NK-92 (cell line): Measurements from ENCODE around the gene WDTC1.
"Not testable (repeated sequence)": the region's sequence is repeated elsewhere in the genome, so short reads cannot be mapped to it uniquely, and the experiment has no call there.

Experiments
- DNase-seq: peaks from one replicate; lab custom pipeline; 2025; ENCODE audit not compliant: unreplicated experiment; lab: John Stamatoyannopoulos, UW

Gene WDTC1

GRCh38 chr1:27243665-27244064 is 9.2 kb downstream of the WDTC1 start:
- DNase-seq, result not testable (repeated sequence)

DNA sequence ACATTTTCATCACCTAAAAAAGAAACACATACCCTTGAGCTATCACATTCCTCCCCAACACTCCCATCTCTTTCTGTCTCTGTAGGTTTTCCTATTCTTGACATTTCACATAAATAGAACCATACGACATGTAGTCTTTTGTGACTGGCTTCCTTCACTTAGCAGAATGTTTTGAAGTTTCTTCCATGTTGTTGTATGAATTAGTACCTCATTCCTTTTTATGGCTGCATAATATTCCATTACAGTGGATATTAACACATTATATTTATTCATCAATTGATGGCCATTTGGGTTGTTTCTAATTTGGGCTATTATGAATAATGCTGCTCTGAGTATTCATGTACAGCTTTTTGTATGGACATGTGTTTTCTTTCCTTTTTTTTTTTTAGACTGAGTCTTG is 11.8 kb downstream of the WDTC1 start:
- DNase-seq, result no peak

DNA sequence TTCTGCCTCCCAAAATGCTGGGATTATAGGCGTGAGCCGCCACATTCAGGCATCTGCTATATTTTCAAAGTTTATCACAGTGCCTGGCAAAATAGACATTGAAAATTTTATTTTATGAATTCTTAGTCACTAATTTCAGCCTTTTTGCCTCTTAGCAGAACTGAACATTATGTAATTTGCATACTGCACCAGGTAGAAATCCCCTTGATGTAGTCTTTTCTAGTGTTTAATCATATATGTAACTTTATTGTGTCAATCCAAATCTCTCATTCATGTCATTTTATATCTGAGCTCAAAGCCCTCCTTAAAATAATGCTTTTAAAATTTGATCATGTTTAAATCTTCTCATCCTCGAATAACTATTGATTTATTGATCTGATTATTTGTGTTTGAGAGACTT is 19.2 kb downstream of the WDTC1 start:
- no peak for DNase-seq

- DNase-seq, result no peak
Observed at GRCh38 chr1:27255136-27255535, 20.7 kb downstream of the WDTC1 start.

- no peak for DNase-seq
Observed at GRCh38 chr1:27257155-27257554, 22.7 kb downstream of the WDTC1 start.

- no peak for DNase-seq
Observed at GRCh38 chr1:27258598-27258997, 24.2 kb downstream of the WDTC1 start.

GRCh38 chr1:27267153-27267552 is 32.7 kb downstream of the WDTC1 start:
- no peak for DNase-seq

GRCh38 chr1:27269276-27269675 is 34.8 kb downstream of the WDTC1 start:
- DNase-seq, result no peak

DNA sequence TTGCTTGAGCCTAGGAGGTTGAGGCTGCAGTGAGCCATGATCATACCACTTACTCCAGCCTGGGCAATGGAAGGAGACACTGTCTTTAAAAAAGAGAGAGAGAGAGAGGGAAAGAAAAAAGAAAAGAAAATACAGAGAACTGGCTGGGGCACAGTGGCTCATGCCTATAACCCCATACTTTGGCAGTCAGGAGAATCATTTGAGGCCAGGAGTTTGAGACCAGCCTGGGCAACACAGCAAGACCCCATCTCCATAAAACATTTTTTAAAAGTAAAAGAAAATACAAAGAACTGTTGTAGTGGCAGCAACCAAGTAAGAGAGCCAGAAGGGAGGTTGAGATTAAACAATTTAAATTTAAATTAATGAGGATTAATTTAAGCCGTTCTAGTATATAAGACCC is 39.8 kb downstream of the WDTC1 start:
- no peak for DNase-seq

- DNase-seq, result no peak
Observed at GRCh38 chr1:27275696-27276095, 41.3 kb downstream of the WDTC1 start.

DNA sequence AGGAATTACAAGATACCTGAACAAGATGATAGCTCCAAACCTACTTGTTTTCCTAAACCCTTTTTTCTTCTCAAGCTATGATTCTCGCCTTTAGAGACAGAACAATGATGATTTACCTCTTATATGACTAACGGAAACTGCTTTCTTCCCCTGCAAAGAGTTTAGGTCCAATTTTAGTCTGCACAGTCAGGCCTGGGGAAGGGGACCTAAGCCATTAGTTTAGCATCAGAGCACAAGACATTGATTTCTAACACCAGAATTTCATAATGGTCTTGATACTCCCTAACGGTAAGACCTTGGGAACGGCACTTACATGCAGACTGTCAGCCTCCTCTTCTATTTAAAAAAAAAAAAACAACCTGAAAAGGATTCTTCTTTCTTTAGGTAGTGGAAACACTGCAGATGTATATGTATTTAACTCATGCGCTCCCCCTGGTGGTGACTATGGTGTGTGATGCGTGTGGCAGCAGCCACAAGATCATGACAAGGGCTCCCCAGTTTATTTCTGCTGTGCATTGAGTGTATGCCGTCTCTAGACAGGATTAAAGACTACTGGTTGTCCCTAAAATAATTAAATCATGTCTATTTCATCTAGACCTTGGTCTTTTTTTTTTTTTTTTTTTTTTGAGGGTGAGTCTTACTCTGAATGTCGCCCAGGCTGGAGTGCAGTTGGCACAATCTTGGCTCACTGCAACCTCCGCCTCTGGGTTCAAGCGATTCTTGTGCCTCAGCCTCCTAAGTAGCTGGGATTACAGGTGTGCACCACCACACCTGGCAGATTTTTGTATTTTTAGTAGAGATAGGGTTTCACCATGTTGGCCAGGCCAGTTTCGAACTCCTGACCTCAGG is 50.2 kb downstream of the WDTC1 start:
- peak; percentile 14 for DNase-seq

- no peak for DNase-seq
Observed at GRCh38 chr1:27285274-27285660, 50.8 kb downstream of the WDTC1 start.

GRCh38 chr1:27285821-27286220 is 51.4 kb downstream of the WDTC1 start:
- not testable (repeated sequence) for DNase-seq

DNA sequence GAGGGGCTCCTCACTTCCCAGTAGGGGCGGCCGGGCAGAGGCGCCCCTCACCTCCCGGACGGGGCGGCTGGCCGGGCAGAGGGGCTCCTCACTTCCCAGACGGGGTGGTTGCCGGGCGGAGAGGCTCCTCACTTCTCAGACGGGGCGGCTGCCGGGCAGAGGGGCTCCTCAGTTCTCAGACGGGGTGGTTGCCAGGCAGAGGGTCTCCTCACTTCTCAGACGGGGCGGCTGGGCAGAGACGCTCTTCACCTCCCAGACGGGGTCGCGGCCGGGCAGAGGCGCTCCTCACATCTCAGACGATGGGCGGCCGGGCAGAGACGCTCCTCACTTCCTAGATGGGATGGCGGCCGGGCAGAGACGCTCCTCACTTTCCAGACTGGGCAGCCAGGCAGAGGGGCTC is 54.7 kb downstream of the WDTC1 start:
- DNase-seq, result not testable (repeated sequence)

DNA sequence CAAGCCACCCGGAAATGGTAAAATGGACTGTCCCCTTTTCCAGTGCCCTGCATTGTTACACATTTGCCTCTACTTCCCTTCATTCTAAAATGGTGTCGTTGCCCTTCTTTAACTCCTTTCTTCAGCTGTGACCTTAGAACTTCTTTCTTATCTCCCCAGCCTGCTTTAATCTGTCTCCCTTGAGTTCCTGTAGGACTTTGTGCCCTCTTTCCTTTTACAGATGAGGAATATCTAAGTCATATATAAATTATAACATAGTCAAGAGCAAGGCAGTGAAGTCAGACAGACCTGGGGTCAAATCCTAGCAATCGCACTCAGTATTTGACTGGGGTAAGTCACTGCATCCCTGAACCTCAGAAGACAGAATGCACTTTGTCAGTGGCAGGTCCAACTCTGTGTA is 56.1 kb downstream of the WDTC1 start:
- DNase-seq, result no peak

DNA sequence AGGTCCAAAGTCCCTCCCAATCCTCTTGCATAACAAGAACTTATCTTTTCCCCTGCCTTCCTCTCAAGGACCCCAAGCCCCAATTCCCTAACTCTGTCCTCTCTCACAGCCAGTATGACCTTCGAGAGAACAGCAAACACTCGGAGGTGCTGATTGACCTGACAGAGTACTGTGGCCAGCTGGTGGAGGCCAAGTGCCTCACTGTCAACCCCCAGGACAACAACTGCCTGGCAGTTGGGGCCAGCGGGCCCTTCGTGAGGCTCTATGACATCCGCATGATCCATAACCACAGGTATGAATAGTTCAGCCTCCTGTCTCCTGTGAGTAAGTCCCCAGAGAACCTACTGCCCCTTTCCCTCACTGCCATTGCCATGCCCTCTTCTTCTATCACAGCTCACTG is 57.7 kb downstream of the WDTC1 start:
- no peak for DNase-seq

DNA sequence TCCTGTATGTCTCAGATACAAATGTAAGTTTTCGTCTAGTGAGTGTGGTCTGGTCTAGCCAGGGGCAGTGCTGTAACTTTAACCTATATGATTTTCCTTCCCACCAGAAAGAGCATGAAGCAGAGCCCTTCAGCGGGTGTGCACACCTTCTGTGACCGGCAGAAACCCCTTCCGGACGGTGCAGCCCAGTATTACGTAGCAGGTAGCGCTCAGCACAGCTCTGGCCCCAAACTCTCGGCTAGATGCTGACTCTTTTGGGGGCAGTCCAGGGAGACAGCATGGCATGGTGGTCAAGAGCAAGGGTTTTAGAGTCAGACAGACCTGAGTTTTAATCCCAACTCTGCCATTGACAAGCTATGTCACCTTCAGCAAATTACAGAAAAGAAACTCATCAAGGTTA is 59.5 kb downstream of the WDTC1 start:
- no peak for DNase-seq

DNA sequence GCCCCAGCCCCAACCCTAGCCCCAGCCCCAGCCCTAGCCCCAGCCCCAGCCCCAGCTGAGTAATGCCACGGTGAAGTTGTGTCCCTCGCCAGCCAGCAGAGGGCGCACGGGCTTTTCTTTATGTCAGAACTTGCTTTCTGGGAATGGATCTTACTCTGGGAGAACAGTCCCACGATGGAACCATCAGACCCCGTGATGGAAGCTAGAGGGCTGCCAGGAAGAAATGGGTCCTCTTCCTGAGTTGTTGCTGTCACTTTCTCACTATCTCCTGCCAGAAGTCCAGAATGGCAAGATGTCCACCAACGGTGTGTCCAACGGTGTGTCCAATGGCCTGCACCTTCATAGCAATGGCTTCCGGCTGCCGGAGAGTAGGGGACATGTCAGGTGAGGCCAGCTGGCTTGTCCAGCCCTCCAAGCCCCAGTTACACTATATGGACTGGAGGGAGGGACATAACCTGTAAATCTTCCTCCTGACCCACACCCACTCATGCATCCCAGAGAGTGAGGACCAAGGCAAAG is 62.4 kb downstream of the WDTC1 start:
- no peak for DNase-seq

GRCh38 chr1:27297903-27298302 is 63.5 kb downstream of the WDTC1 start:
- no peak for DNase-seq

DNA sequence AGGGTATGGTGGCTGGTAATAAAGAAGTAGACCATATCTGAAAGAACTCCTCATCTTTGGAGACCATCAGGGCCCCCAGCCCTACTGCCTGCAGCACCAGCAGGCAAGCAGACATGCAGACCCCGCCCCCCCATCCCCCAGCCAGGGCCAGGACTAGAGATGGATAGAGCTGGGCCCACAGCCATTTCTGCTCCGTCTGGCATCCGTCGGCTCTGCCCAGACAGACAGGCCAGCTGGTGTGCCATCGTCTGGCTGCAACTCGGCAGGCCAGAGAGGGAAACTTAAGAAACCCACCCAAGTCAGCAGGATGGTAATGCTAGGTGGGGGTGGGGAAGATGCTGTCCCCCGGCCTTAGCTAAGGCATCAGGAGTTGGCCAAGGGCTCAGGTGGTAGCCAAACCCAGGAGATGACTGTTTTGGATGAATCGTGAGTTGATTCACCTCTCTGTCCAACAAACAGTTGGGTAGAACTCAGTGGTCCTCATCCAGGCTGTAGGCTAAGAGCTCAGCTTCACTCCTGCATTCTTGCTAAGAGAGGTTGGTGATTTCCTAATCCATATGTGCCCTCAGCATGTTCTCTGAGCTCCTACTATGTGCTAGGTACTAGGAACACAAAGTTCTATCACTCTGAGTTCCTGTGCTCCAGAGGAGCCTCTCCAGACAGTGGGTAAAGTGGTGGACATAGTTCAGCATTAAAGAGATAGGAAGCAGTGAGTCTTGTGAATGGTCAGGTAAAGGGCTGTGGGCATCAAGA is 64.4 kb downstream of the WDTC1 start:
- DNase-seq, result no peak

DNA sequence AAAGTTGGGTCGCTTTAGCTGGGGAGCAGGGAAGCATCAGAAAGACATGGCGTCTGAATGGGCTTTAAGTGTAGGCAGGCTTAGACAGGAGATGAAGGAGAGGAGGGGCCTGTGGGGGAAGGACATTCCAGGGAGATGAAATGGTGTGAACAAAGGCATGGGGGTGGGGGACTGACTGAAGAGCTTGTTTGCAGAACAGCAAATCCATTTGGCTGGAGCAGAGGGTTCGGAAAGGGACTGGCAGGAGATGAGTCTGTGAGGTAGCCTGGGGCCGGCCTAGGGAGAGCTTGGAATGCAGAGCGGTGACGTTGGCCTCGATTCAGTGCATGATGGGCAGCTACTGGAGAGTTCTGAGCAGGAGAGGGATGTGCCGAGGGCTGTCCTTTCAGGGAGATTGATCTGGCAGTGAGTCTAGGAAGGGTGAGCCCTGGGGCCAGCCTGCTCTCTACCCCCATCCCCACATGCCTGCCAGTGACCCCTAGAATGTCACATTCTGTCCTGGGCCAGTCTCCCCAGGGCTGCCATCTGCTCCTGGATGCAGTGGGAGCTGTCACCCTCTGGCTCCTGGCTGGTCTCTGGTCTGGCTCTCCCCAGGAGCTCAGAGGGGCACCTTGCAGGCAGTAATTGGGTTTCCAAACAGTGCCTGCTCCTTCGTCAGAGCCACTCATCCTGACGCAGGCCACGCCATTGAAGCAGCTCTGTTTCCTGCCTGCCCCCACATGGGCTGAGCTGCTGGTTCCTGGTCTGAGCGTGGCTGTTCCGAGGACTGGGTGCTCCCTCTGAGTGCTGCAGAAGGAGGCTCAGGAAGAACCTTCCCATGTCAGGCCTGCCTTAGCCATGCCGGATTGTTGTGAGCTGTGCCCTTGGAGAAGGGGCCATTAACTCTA is 65.2 kb downstream of the WDTC1 start:
- no peak for DNase-seq
